NB4 (cell line): ENCODE results near the gene AFAP1.

Experiments used
- POLR2A ChIP-seq: IDR thresholded peaks from 2 replicates; pipeline ENCODE4 v1.6.1; 2011; ENCODE audit warnings: mild to moderate bottlenecking; ENCODE audit not compliant: insufficient read length; ENCODE audit errors: extremely low read depth
- TF ChIP-seq, protein P1 (sequence below): IDR thresholded peaks from one replicate; pipeline ENCODE4 v1.5.1; 2012; ENCODE audit warnings: low read depth, low read length
- TF ChIP-seq, protein P2 (sequence below): IDR thresholded peaks from 2 replicates; pipeline ENCODE4 v1.6.1; 2011; ENCODE audit warnings: low read depth, low read length

DNA sequence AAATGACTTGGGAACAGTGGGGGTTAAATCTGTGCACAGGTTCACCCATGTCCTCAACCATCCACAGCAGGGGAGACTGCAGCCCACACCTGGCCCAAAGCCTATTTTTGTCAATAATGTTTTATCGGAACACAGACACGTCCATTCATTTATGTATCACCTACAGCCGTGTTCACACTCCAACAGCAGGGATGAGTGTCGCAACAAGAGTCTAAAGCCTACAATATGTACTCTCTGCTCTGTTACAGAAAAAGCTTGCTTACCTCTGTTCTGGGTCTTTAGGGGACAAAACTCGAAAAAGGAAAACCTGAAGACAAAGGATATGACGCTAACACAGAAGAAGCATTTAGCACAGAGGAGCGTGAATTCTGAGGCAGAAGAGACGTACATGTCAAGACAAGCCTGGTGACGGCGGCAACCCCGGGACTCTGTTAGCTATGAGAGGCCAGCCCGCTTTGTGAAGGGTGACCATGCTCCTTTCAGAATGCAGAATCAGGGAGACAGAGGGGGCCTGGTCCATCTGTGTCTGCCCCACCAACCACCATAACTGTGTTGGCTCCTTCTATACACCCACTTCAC lies 45.5 kb downstream of the AFAP1 start:
- TF ChIP-seq, protein P1, sequence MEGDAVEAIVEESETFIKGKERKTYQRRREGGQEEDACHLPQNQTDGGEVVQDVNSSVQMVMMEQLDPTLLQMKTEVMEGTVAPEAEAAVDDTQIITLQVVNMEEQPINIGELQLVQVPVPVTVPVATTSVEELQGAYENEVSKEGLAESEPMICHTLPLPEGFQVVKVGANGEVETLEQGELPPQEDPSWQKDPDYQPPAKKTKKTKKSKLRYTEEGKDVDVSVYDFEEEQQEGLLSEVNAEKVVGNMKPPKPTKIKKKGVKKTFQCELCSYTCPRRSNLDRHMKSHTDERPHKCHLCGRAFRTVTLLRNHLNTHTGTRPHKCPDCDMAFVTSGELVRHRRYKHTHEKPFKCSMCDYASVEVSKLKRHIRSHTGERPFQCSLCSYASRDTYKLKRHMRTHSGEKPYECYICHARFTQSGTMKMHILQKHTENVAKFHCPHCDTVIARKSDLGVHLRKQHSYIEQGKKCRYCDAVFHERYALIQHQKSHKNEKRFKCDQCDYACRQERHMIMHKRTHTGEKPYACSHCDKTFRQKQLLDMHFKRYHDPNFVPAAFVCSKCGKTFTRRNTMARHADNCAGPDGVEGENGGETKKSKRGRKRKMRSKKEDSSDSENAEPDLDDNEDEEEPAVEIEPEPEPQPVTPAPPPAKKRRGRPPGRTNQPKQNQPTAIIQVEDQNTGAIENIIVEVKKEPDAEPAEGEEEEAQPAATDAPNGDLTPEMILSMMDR: no peak
- TF ChIP-seq POLR2A: no peak
- TF ChIP-seq, protein P2, sequence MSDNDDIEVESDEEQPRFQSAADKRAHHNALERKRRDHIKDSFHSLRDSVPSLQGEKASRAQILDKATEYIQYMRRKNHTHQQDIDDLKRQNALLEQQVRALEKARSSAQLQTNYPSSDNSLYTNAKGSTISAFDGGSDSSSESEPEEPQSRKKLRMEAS: no peak
